Activated CD4-positive, alpha-beta T cell treated with anti-CD3 and anti-CD28 coated beads for 1 hour (primary cell): Measurements from ENCODE around the gene PCCA.
"Not testable (repeated sequence)": the region's sequence is repeated elsewhere in the genome, so short reads cannot be mapped to it uniquely, and the experiment has no call there.

ENCODE experiments used
- DNase-seq: peaks from one replicate; pipeline ENCODE4 v3.0.0-alpha.2; 2020

Gene PCCA

DNA sequence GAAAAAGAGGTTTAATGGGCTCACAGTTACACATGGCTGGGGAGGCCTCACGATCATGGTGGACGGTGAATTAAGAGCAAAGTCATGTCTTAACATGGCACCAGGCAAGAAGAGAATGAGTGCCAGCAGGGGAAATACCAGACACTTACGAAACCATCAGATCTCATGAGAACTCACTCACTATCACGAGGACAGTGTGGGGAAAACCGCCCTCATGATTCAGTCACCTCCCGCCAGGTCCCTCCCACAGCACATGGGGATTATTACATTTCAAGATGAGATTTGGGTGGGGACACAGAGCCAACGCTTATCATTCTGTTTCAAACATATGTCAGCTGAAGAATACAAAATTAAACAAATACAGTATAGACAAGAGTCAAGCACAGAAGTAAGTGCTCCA is 165.1 kb downstream of the PCCA start:
- DNase-seq = no peak

DNA sequence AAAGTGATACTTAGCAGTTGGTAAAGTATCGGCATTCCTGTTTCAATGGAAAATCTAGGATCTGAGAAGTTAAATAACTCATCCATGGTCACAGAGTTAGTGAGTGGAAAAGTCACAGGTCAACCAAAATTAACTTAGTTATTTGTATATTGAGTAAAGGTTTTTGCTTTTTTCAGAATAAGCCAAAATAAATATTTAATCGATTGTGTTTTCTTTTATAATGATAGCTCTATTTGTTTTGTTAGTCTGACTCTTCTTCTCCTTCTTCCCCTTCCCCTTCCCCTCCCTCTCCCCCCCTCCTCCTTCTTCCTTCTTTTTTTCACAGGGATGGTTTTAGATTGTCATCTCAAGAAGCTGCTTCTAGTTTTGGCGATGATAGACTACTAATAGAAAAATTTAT is 173.5 kb downstream of the PCCA start:
- no peak for DNase-seq

DNA sequence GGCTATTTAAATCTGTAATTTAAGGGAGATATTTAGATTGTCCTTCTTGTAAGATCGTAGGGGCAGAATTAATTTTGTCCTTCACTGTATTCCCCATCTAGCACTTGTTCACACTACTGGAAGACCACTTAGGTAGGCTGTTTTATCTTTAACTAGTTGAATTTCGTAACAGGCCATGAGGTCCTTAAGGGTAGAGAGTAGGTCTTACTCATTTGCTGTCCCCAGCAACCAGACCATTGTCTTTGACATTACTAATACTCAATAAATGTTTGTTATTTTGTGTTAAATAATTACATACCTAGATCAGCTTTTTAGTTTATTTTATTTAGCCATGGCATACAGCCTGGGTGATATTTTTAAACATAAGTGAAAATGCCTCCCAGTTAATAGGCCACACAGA is 177.1 kb downstream of the PCCA start:
- DNase-seq = no peak

DNA sequence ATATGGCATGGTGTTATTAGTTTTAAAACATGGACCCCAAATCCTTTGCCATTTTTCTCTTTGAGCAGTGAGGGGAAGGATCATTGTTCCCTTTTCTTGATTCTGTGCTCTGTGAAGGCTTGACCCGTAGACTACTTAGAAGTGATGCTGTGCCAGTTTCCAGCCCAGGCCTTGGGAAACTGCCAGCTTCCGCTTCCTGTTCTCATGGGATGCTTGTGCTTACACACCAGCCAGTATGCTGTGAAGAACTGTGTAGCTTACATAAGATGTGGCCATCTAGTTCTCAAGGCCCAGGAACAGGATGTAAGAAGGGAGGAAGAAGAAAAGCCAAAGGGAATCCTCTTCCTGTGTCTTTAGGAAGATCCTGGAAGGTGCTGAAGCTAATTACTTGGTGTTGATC is 180.9 kb downstream of the PCCA start:
- no peak for DNase-seq

DNA sequence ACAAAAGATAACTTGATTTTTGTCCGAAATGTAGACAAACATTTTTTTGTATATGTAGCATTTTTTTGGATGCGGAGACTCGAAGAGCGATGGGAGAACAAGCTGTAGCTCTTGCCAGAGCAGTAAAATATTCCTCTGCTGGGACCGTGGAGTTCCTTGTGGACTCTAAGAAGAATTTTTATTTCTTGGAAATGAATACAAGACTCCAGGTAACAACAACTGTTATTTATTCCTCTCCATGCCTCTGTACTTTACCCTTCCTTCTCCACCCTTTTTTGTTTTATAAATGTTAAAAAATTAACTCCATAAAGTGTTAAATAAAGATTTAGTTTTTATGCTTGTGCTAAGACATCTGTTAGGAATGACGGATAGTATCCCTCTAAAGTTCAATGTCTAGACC is 184.2 kb downstream of the PCCA start:
- DNase-seq = no peak

DNA sequence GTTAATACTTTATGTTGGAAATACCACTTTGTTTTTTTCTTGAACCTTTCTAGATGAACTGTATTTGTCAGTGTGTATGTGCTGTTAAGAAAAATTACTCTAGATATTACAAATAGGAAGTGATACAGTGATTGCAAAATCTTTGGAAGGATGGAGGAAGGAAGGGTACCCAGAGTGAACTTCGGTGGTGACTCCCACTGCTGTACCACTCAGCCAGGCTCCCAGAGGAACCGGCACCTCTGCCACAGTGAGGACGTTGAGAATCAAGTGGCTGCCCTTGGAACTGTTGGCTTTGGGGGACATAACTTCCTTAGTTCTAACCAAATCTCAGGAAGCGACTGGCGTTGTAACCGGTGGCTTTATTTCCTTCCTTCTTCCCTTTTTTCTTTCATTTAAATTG is 184.7 kb downstream of the PCCA start:
- DNase-seq = no peak

DNA sequence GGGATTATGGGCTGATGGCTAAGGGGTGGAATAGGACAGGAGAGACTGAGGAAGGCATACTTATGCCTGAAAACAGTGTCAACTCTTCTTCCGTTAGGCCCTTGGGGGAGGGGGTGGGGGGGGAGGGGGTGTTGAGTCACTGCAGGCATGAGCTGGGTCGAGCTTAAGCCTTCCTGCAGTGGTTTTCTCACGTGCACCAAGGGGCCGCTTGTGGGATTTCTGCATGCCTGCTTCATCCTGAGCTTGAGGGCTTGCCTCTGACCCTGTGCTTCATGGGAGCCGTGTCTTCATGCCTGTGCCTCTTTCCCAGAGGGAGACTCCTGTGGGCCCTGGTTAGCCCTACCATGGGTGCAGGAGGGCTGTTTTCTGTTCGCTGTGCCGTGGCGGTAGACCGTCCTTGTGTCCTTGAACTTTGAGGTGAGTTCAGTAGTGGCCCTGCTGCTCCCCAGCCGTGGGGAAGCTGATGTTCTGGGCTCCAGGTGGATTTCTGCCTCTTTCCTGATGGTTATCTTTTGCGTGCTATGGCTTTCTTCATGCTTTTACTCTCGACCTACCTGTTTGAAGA is 186.1 kb downstream of the PCCA start:
- no peak for DNase-seq

DNA sequence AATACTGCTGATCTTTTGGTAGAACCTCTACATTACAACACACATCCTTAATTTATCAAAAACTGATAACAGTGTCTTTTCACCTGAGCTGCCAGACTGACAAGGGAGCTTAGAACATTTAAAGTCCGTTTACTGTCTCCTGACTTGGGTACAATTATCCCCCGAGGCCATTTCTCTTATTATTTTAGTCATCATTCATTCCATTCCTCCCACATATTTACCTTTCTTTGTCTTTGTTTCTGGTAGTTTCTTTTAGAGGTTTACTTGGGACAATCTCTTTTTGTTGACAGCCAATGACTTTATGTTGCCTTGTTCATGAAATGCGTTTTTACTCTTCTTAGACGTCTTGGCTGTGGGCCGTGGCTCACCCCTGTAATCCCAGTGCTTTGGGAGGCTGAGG is 186.9 kb downstream of the PCCA start:
- no peak for DNase-seq

DNA sequence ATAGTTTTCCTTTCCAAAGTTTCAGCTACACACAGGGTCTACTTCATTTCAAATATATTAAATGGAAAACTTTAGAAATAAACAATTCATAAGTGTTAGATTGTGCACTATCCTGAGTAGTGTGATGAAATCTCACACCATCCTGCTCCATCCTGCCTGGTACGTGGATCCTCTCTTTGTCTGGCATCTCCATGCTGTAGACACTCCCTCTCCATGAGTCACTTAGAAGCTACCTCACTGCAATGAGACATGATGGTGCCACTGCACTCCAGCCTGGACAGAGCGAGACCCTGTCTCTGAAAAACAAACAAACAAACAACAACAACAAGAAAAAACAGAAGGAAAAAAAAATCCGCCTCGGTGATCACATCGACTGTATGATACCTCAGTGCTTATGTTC is 191.8 kb downstream of the PCCA start:
- DNase-seq = no peak

DNA sequence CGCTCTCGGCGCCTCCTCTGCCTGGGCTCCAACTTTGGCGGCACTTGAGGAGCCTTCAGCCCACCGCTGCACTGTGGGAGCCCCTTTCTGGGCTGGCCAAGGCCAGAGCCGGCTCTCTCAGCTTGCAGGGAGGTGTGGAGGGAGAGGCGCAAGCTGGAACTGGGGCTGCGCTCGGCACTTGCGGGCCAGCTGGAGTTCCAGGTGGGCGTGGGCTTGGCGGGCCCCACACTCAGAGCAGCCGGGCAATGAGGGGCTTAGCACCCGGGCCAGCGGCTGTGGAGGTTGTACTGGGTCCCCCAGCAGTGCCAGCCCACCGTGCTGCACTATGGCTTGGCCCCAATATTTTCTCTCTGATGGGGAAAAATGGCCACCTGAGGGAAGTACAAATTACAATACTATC is 193.4 kb downstream of the PCCA start:
- DNase-seq = not testable (repeated sequence)

DNA sequence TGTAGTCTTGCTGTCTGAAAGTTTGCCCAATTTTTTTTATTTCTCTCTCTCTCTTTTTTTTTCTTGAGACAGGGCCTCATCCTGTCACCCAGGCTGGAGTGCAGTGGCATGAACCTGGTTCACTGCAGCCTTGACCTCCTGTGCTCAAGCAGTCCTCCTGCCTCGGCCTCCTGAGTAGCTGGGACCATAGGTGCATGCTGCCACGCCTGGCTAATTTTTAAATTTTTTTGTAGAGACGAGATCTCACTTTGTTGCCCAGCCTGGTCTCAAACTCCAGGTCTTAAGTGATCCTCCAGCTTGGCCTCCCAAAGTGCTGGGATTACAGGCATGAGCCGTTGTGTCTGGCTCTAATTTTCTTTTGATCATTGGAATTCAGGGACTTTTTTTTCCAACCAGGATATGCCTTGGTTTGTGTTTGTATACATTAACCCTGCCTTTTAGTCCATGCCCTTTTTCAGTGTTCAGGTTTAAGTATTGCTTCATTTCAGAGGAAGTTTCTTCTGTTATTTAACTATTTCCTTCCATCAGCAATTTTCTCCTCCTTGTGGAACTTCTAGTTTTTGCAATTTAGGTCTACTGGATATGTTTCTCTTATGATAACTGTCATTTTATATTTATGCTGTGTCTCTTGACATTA is 201.4 kb downstream of the PCCA start:
- DNase-seq = no peak

DNA sequence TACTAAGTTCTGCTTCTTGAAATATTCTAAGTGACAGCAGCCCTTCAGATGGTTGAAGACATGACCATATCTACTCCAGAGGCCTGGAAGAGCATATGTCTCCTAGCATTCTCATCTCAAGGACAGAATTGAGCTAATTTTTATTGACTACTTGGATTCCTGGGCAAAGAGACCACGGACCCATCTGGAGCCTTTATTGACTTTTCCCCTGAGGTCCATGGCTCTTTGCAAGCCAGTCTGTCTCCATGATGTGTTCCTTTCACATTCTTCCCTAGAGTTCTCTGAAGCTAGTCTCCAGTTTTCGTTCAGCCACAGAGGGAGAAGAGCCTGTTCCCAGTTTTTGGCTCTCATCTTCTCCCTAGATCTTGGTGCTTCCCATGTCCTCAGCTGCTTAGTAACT is 202.7 kb downstream of the PCCA start:
- DNase-seq = no peak

DNA sequence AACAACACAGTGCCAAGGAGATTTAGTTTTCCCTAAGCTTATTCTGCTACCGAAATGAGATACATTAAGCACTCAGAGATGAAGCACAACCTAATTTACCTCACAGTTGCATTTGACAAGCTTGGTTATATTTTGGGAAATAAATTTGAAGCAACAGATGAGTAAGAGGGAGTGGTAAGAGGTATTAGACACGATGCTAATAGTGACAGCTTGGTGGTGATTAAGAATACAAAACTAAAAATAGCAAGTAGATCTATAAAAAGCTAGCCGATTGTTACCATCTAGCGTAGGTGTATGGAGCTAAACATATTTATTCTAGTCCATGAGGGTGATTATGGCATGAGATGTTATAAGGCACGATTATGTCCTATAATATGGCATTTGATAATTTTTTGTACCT is 208.5 kb downstream of the PCCA start:
- no peak for DNase-seq

DNA sequence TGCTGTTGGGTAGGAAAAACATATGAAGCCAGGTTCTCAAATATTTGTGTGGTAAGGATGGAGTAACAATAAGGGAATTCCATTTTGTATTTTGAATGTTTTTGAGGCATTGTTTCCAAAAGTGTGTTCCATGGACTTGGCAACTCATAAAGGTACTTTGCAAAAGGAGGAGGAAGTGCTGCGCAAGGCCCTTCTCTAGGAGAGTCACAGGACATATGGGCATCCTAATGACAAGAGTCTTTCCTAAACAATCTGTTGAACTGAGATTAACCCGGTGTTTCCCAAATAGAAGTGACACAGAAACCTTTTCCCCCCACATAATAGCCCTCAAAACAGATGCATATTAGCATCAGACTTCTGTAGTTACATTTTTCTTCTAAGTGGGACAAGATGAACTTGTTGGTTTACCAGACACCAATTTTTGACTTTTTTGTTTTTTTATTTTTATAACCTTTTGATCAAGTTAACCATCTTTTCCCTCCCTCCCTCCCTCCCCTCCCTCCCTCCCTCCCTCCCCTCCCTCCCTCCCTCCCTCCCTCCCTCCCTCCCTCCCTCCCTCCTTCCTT is 209.3 kb downstream of the PCCA start:
- DNase-seq = no peak

DNA sequence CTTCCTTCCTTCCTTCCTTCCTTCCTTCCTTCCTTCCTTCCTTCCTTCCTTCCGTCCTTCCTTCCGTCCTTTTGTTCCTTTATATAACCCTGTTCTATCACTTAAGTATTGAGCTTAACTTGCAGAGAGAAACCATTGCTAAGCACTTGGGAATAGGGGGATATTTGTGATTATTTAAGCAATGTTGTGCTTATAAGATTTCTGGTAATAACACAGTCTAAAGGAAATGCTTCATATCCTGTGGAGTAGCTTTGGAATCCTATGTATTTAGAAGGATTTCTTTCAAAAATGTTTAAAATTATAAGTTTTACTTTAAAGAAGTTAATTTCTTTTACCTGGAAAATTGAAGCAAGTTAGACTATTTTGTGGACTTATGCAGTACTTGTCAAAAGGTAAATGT is 209.8 kb downstream of the PCCA start:
- no peak for DNase-seq

DNA sequence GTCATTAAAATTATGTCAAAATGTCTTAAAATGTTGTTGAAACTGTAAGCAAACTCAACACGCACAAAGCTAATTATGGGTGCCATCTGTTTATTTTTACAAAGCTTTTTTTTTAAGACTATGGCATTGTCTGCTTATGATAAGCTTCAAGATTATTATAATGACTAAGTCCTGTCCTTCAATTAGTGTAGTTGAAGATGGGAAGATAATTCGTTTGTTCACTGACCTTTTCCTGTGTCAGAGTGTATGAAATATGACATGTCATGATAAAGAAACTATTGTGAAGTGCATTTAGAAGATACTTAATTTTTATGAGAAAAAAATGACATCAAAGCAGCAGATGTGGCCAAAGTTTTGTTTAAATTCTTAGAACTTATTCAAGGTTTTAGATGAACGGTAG is 211.3 kb downstream of the PCCA start:
- no peak for DNase-seq

DNA sequence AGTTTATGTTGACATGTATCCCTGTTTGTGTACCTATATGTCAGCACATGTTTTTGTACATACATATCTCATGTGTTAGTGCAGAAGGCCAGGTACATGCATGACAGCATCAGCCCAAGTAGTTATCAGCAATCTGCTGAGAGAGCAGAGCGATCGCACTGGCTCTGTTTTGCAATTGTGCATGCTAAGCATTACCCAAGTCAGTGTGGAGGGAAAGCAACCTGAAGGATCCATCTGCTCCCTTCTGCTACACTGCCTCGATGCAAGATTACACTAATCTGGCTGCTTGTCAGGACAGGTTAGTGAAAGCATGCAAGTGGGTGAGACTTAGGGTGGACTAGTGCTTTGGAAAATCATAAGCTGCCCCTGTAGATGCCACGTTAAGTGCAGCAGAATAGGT is 211.8 kb downstream of the PCCA start:
- DNase-seq = no peak

DNA sequence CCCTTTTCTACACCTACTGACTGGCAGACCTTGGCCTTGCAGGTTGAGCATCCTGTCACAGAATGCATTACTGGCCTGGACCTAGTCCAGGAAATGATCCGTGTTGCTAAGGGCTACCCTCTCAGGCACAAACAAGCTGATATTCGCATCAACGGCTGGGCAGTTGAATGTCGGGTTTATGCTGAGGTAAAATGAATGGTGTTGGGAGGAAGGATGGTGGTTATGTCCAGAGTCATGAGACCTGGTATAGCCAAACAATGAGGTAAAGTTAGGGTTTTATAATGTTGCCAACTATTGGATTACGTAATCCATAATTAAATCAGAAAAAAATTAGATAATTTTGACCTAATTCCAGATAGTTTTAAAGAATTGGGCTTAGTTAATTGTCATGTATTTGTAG is 212.5 kb downstream of the PCCA start:
- DNase-seq = no peak

DNA sequence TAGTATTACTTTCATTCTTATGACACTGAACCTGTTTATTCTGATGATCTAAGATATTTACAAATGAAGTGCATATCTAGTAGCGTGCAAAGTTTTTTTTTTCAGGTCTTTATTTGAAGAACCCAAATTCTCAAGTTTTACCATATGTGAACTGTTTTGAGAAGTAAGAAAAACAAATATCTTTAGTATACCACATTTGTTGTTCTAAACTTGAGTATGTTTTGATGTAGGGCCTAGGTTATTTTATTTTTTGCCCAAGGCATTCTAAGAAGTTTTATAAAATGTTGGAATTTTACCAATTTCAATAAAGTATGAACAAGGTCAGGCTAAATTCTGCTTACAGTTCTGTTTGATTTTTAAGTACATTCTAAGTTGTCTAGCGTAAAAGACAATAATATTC is 213.5 kb downstream of the PCCA start:
- no peak for DNase-seq

DNA sequence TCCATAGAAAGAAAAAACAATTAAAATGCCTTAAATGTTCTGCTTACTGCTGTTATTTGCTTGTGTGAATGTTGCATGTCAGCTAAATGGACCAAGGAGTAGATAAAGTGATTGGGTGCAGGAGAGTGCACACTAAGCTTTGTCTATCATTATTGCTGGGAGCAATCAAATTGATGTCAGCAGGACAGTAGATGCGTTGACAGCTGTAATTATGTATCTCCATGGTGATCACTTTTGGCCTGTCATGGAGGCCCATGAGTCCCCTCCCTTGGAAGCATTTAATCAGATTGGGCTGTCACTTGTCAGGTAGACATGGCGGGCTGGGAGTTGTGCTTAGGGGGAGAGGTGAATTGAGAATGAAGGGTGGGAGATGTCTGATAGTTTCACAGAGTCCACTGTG is 215.3 kb downstream of the PCCA start:
- no peak for DNase-seq

DNA sequence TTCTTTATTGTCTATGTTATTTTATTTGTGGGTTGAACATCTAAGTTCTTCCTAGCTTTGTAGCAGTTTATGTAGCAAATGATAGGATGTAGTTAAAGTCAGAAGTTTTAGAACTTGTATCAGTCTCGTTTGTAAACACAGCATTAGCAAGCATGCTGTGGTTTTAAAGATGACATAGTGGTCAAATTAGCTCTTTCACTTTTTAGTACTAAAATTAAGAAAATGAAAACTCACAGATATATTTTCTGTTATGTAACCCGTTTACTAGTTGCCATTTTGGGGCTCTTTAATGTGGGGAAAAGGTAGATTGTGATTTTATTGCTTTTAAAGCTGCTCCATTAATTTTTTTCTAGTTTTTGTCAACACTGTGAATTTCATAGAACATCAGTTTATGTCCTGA is 216.5 kb downstream of the PCCA start:
- no peak for DNase-seq

DNA sequence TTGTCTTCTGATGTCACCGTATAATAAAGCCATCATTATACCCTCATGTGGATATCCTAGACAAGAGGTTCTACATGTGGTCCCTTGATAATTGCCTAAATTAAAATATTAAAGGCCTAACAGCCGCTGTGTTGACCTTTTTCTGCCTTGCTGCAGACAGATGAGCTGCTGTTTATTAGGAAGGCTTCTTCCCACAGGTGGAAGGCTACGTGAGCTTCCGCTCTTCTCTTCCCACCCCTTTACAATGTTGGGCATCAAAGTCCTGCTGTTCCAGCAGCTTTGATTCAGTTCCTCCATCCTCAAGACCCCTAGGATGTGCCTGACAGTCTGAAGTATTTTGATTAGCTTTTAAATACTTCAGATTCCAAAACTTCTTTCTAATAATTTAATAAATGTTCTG is 217.1 kb downstream of the PCCA start:
- no peak for DNase-seq

DNA sequence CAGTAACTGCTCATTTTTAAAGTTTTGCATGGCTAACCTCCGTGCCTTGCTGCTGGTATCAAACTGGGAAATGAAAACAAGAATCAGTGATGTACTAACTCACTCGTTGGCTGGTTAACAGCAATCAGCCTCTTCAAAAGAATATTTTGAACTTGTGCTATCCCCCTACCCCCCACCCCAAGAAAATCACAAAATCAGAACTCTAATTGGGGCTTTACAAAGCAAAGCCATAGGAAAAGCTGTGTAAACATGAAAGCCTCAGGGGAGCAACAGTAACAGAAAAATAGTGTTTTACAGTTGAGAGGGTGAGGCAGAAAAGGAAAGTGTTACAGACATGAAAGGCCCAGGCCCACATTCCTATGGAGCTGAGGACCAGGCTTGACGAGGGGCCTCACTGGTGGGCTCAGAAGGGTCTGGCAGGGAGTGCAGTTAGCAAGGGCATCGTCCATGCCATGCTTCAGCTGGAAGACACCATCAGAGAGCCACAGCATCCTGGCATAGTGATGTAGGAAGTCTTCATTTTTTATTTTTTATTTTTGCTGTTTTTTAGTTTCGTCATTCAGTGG is 217.6 kb downstream of the PCCA start:
- no peak for DNase-seq

DNA sequence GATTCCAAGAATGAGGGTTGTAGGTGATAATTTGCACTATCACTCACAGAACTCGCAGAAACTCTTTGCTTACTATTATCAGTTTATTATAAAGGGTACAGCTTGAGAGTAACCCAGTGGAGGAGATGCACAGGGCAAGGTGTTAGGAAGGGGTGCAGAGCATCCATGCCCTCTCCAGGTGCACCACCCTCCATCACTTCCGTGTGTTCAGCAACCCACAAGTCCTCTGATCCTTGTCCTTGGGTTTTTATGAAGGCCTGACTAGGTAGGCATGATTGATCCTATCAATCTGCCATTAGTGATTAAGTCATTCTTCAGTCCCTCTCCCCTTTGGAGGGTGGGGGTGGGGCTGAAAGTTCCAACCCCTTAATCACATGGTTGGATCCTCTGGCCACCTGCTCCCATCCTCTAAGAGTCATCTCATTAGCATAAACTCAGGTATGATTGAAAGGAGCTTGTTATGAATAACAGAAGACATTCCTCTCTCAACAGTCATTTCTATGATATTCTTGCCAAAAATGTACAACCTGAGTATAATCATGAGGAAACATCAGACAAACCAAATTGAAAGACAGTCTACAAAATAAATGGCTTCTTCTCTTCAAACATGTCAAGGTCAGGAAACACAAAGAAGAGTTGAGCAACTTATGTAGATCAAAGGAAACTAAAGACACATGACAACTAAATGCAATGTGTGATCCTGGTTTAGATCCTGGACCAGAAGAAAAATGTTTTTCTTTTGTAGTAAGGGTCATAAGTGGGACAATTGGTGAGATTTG is 225.4 kb downstream of the PCCA start:
- no peak for DNase-seq
